Mesenchymal stem cell (in vitro differentiated cells and primary cell): Measurements from ENCODE around the gene MS4A1.
"Not testable (repeated sequence)": the region's sequence is repeated elsewhere in the genome, so short reads cannot be mapped to it uniquely, and the experiment has no call there.

Experiments
- DNase-seq: peaks from one replicate; pipeline ENCODE4 v3.0.0-alpha.2; 2013
- H2AFZ ChIP-seq: one replicate; pipeline ENCODE4 v1.6.1; 2013; ENCODE audit warnings: low read depth, mild to moderate bottlenecking, control low read depth, inconsistent platforms, low read length, moderate library complexity
- H2AK5ac ChIP-seq: 2 replicates; pipeline ENCODE4 v1.6.1; 2013; ENCODE audit warnings: low read length, moderate library complexity, mild to moderate bottlenecking, inconsistent platforms; ENCODE audit not compliant: severe bottlenecking
- H2BK120ac ChIP-seq: one replicate; pipeline ENCODE4 v1.6.1; 2013; ENCODE audit warnings: low read depth, mild to moderate bottlenecking, inconsistent platforms, low read length, moderate library complexity
- H2BK12ac ChIP-seq, 2 experiments: one replicate each; pipeline ENCODE4 v1.6.1; 2013; ENCODE audit warnings: inconsistent platforms in 2 of 2, low read length in 2 of 2, mild to moderate bottlenecking in 2 of 2, moderate library complexity in 2 of 2, control low read depth in 1 of 2
- H2BK15ac ChIP-seq: one replicate; pipeline ENCODE4 v1.6.1; 2013; ENCODE audit warnings: mild to moderate bottlenecking, low read depth, inconsistent platforms; ENCODE audit not compliant: poor library complexity, severe bottlenecking
- H2BK5ac ChIP-seq: 2 replicates; pipeline ENCODE4 v1.6.1; 2013; ENCODE audit warnings: low read depth, mild to moderate bottlenecking, low read length, control low read depth, inconsistent platforms; ENCODE audit not compliant: poor library complexity, severe bottlenecking
- H3K14ac ChIP-seq, 2 experiments: one replicate each; pipeline ENCODE4 v1.6.1; 2013; ENCODE audit warnings: inconsistent platforms in 2 of 2, low read length in 2 of 2, control low read depth in 1 of 2, mild to moderate bottlenecking in 1 of 2, moderate library complexity in 1 of 2
- H3K18ac ChIP-seq, 2 experiments: one replicate each; pipeline ENCODE4 v1.6.1; 2013; ENCODE audit warnings: inconsistent platforms in 2 of 2, low read length in 2 of 2, control low read depth in 1 of 2, low read depth in 1 of 2, mild to moderate bottlenecking in 1 of 2
- H3K23ac ChIP-seq, 2 experiments: one replicate each; pipeline ENCODE4 v1.6.1; 2013; ENCODE audit warnings: inconsistent platforms in 2 of 2, low read length in 2 of 2, mild to moderate bottlenecking in 2 of 2, moderate library complexity in 2 of 2, control low read depth in 1 of 2
- H3K27ac ChIP-seq: 2 replicates; pipeline ENCODE4 v1.5.1; 2013; ENCODE audit warnings: mild to moderate bottlenecking, moderate library complexity, low read length, control low read depth, inconsistent platforms; ENCODE audit not compliant: poor library complexity, severe bottlenecking
- H3K27me3 ChIP-seq, 2 experiments: 2 replicates each; pipeline versions ENCODE4 v1.6.1 to v1.7.0; 2013; ENCODE audit warnings: low read length in 2 of 2, mild to moderate bottlenecking in 2 of 2, moderate library complexity in 2 of 2, control low read depth in 1 of 2, inconsistent platforms in 1 of 2; ENCODE audit not compliant: control insufficient read depth in 1 of 2, insufficient read depth in 1 of 2
- H3K36me3 ChIP-seq, 2 experiments: 2 replicates each; pipeline versions ENCODE4 v1.6.1 to v1.7.0; 2013; ENCODE audit warnings: low read length in 2 of 2, control low read depth in 1 of 2, inconsistent platforms in 1 of 2, low read depth in 1 of 2, mild to moderate bottlenecking in 1 of 2; ENCODE audit not compliant: insufficient read depth in 2 of 2, control insufficient read depth in 1 of 2
- H3K4ac ChIP-seq, 2 experiments: one replicate each; pipeline ENCODE4 v1.6.1; 2013; ENCODE audit warnings: inconsistent platforms in 2 of 2, low read length in 2 of 2, mild to moderate bottlenecking in 2 of 2, moderate library complexity in 2 of 2, control low read depth in 1 of 2, low read depth in 1 of 2
- H3K4me1 ChIP-seq: 2 replicates; pipeline ENCODE4 v1.6.1; 2013; ENCODE audit warnings: low read depth, low read length, control low read depth; ENCODE audit not compliant: control insufficient read depth, insufficient read depth
- H3K4me2 ChIP-seq: 2 replicates; pipeline ENCODE4 v1.6.1; 2013; ENCODE audit warnings: low read length, mild to moderate bottlenecking, inconsistent platforms; ENCODE audit not compliant: poor library complexity, severe bottlenecking
- H3K4me3 ChIP-seq, 2 experiments: 2 replicates each; pipeline versions ENCODE4 v1.5.1 to v1.7.0; 2013; ENCODE audit warnings: low read length in 2 of 2, mild to moderate bottlenecking in 2 of 2, control low read depth in 1 of 2, low read depth in 1 of 2; ENCODE audit not compliant: insufficient read depth in 1 of 2
- H3K79me1 ChIP-seq: replicated peaks from 2 replicates; pipeline ENCODE4 v1.6.1; 2013; ENCODE audit warnings: mild to moderate bottlenecking, control low read depth, low read length, inconsistent platforms; ENCODE audit not compliant: poor library complexity, severe bottlenecking
- H3K9ac ChIP-seq: 2 replicates; pipeline ENCODE4 v1.7.0; 2013; ENCODE audit warnings: mild to moderate bottlenecking, low read length, moderate library complexity
- H3K9me3 ChIP-seq: 2 replicates; pipeline ENCODE4 v1.7.0; 2013; ENCODE audit warnings: mild to moderate bottlenecking, low read length; ENCODE audit not compliant: control insufficient read depth
- H4K8ac ChIP-seq: one replicate; pipeline ENCODE4 v1.6.1; 2013; ENCODE audit warnings: inconsistent platforms, mild to moderate bottlenecking, low read length, moderate library complexity
- H4K91ac ChIP-seq: one replicate; pipeline ENCODE4 v1.6.1; 2013; ENCODE audit warnings: mild to moderate bottlenecking, low read length, inconsistent platforms
- WGBS: methylation state at CpG from one replicate; pipeline ENCODE4 v1.1.7; 2013; ENCODE audit warnings: mixed read lengths; 5-methylcytosine and 5-hydroxymethylcytosine counted together

MS4A1 gene

DNA sequence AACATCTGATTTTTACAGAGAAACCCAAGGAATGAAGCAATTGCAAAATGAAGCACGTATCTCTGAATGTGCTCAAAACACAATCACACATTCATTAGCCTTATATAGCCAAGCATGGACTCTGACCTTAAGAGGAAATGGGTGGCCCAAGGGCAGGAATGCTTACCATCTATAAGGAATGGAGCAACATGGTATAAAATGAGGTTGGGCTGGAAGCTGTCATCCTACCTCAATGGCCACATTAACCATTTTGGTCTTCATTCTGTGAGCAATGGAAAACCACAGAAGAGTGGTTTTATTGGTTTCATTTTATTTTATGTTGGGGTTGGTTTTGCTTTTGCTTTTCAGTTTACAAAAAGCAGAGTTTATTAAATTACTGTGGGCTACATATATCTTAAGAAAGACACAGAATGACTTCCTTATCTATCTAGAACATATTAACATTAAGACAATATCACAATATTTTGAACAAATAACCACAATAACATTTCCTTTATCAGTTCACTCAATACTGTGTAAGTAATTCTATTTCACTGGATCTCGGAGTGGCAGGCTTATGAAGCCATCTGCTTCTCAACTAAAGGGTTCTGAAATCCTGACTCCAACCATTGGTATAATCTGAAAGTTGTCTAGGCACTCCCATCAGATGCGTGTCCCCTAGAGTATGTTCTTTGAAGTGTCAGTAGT is 48.7 kb downstream of the MS4A1 start:
- 62% methylated on average over 1 of the region's 3 CpGs for WGBS
- DNase-seq = no peak
- H3K79me1 ChIP-seq = no peaks in the 10 kb centered on the region
- H2BK15ac ChIP-seq = no peak overlapping the region
- H3K4me2 ChIP-seq = no peak overlapping the region
- H4K8ac ChIP-seq = no peak overlapping the region
- no peak overlapping the region for H2BK5ac ChIP-seq
- no peak overlapping the region for H3K4me3 ChIP-seq
- no peak overlapping the region for H2BK12ac ChIP-seq
- H2AFZ ChIP-seq = no peak overlapping the region
- H3K27me3 ChIP-seq = no peaks in the 10 kb centered on the region
- H4K91ac ChIP-seq = no peak overlapping the region
- H3K14ac ChIP-seq = no peak overlapping the region
- no peak overlapping the region for H3K23ac ChIP-seq
- no peak overlapping the region for H3K18ac ChIP-seq
- no peak overlapping the region for H3K27ac ChIP-seq
- H2BK120ac ChIP-seq = no peak overlapping the region
- no peak overlapping the region for H3K9ac ChIP-seq
- no peak overlapping the region for H2AK5ac ChIP-seq
- no peaks in the 10 kb centered on the region for H3K4me1 ChIP-seq
- H3K36me3 ChIP-seq = no peaks in the 10 kb centered on the region
- H3K9me3 ChIP-seq = peaks cover 3% of the 10 kb centered on the region
- H3K4ac ChIP-seq = no peak overlapping the region

DNA sequence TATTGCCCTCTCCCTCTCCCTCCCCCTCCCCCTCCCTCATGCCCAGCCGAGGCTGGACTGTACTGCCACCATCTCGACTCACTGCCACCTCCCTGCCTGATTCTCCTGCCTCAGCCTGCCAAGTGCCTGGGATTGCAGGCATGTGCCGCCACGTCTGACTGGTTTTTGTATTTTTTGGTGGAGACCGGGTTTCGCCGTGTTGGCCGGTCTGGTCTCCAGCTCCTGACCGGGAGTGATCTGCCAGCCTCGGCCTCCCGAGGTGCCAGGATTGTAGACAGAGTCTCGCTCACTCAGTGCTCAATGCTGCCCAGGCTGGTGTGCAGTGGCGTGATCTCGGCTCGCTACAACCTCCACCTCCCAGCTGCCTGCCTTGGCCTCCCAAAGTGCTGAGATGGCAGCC is 54.0 kb downstream of the MS4A1 start:
- H4K91ac ChIP-seq, H3K27me3 ChIP-seq, H3K4me2 ChIP-seq, H3K14ac ChIP-seq, H2BK5ac ChIP-seq, DNase-seq, H3K79me1 ChIP-seq, H2BK120ac ChIP-seq, H3K9me3 ChIP-seq, H2AK5ac ChIP-seq, H3K18ac ChIP-seq, H3K4me1 ChIP-seq, H3K36me3 ChIP-seq, H3K23ac ChIP-seq, H3K4me3 ChIP-seq, H2BK12ac ChIP-seq, H3K9ac ChIP-seq, H2AFZ ChIP-seq, H2BK15ac ChIP-seq, H3K4ac ChIP-seq, H4K8ac ChIP-seq, H3K27ac ChIP-seq: not testable (repeated sequence)
- 80% methylated on average over 15 of the region's 15 CpGs for WGBS

DNA sequence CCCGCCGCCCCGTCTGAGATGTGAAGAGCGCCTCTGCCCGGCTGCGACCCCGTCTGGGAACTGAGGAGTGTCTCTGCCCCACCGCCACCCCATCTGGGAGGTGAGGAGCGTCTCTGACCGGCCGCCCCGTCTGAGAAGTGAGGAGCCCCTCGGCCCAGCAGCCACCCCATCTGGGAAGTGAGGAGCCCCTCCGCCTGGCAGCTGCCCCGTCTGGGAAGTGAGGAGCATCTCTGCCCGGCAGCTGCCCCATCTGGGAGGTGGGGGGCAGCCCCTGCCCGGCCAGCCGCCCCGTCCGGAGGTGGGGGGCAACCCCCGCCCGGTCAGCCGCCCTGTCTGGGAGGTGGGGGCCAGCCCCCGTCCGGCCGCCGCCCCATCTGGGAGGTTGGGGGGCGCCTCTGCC is 54.6 kb downstream of the MS4A1 start:
- H2AFZ ChIP-seq, H4K91ac ChIP-seq, H3K4me3 ChIP-seq, H2BK5ac ChIP-seq, H3K23ac ChIP-seq, H3K9me3 ChIP-seq, H2BK15ac ChIP-seq, H4K8ac ChIP-seq, H3K4ac ChIP-seq, H2AK5ac ChIP-seq, H3K14ac ChIP-seq, H3K4me2 ChIP-seq, H3K36me3 ChIP-seq, H2BK120ac ChIP-seq, H3K9ac ChIP-seq, H2BK12ac ChIP-seq, H3K27ac ChIP-seq, H3K18ac ChIP-seq, H3K4me1 ChIP-seq, H3K79me1 ChIP-seq, H3K27me3 ChIP-seq, DNase-seq: not testable (repeated sequence)
- 93% methylated on average over 25 of the region's 28 CpGs for WGBS

DNA sequence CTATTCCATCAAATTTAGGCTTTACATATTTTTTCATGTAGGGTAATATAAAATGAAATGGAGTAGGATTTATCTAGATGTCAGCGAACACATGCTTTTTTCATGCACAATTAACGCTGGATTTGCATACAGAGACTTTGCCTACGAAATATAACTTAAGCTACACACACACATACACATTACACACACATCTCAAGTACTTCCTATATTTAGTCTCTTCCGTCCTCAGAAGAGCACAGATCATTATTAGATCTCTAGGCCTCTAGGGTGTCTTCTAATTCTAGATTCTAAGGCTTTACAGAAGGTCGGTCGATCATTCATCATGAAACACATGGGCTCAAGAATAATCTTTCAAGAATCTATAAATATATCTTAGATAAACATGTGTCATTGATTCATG is 55.7 kb downstream of the MS4A1 start:
- WGBS = 48% methylated on average over 4 of the region's 6 CpGs
- Histone ChIP-seq H3K14ac (no peak overlapping the region), H2BK12ac (no peak overlapping the region), H3K4me3 (no peak overlapping the region), H3K4ac (no peak overlapping the region), H3K4me2 (no peak overlapping the region), H2AK5ac (no peak overlapping the region), H3K18ac (no peak overlapping the region), H3K23ac (no peak overlapping the region), H2BK120ac (no peak overlapping the region), H2AFZ (no peak overlapping the region), H3K27me3 (no peaks in the 10 kb centered on the region), H3K36me3 (no peaks in the 10 kb centered on the region), H3K79me1 (no peaks in the 10 kb centered on the region), H4K8ac (no peak overlapping the region), H2BK15ac (no peak overlapping the region), H3K9me3 (peaks cover 5% of the 10 kb centered on the region), H3K9ac (no peak overlapping the region), H4K91ac (no peak overlapping the region), H3K27ac (no peak overlapping the region), H3K4me1 (no peaks in the 10 kb centered on the region), H2BK5ac (no peak overlapping the region)
- DNase-seq = no peak
